HG03520 (cell line): ENCODE results near the gene TMA16.
A peak's percentile ranks its signal among the peaks of the same experiment; 100 is the strongest.
"Not testable (repeated sequence)": the region's sequence is repeated elsewhere in the genome, so short reads cannot be mapped to it uniquely, and the experiment has no call there.

Experiments
- ATAC-seq: cut with Tn5 transposase; IDR thresholded peaks from one replicate; pipeline ENCODE4 v1.9.1; 2021; ENCODE audit warnings: mild to moderate bottlenecking, moderate library complexity; ENCODE audit not compliant: unreplicated experiment

The TMA16 gene

GRCh38 chr4:163494360-163495241 lies at the start of gene TMA16:
TSS of gene TMA16 (plus strand) at chr4:163494690. CDS start at chr4:163494802, 112 bp downstream.
- peak; percentile 80 for ATAC-seq

GRCh38 chr4:163447023-163447422 lies 47.5 kb upstream of the TMA16 start:
- not testable (repeated sequence) for ATAC-seq

GRCh38 chr4:163447481-163447880 lies 47.0 kb upstream of the TMA16 start:
- ATAC-seq = no peak

GRCh38 chr4:163448540-163449203 lies 45.8 kb upstream of the TMA16 start:
- no peak for ATAC-seq

GRCh38 chr4:163462556-163462955 lies 31.9 kb upstream of the TMA16 start:
- ATAC-seq = no peak

- no peak for ATAC-seq
Measured at GRCh38 chr4:163467082-163467770, 27.3 kb upstream of the TMA16 start.

- no peak for ATAC-seq
Measured at GRCh38 chr4:163470391-163470790, 24.1 kb upstream of the TMA16 start.

GRCh38 chr4:163473130-163473529 lies 21.4 kb upstream of the TMA16 start:
- ATAC-seq = no peak

GRCh38 chr4:163473576-163473975 lies 20.9 kb upstream of the TMA16 start, which contains the start of gene TKTL2:
TSS of gene TKTL2 (minus strand) at chr4:163473754. CDS start at chr4:163473734, 20 bp downstream.
- no peak for ATAC-seq

- ATAC-seq = no peak
Measured at GRCh38 chr4:163474027-163474426, 20.5 kb upstream of the TMA16 start.

GRCh38 chr4:163476761-163477438 lies 17.6 kb upstream of the TMA16 start:
- no peak for ATAC-seq

- peak; percentile 63 for ATAC-seq
Measured at GRCh38 chr4:163482190-163482589, 12.3 kb upstream of the TMA16 start.

GRCh38 chr4:163484906-163485305 lies 9.6 kb upstream of the TMA16 start:
- ATAC-seq = no peak

GRCh38 chr4:163485589-163485988 lies 8.9 kb upstream of the TMA16 start:
- ATAC-seq = no peak

- ATAC-seq = no peak
Measured at GRCh38 chr4:163486321-163486720, 8.2 kb upstream of the TMA16 start.

GRCh38 chr4:163489929-163490328 lies 4.6 kb upstream of the TMA16 start:
- no peak for ATAC-seq

- no peak for ATAC-seq
Measured at GRCh38 chr4:163492951-163493504, 1.5 kb upstream of the TMA16 start.

- ATAC-seq = peak; percentile 23
Measured at GRCh38 chr4:163493643-163494359, 689 bp upstream of the TMA16 start.

GRCh38 chr4:163495900-163496299 lies 1.4 kb downstream of the TMA16 start:
- peak; percentile 22 for ATAC-seq

- no peak for ATAC-seq
Measured at GRCh38 chr4:163500586-163500985, 6.1 kb downstream of the TMA16 start.
